PC-9 (cell line): ENCODE data around the gene NCDN. TPM values are rescaled to one million over a fixed set of nuclear protein-coding genes. Genes with fewer than 3 reads are reported as not detected.

Experiments
- BruUV-seq: library from RNA; stranded (reverse); fragments of 400-500 nt; replicated peaks from 2 replicates; lab custom pipeline; 2021; lab: Mats Ljungman, UMichigan
- CTCF ChIA-PET: fragments of 300-600 bp; sonication (Branson Sonifier 250); formaldehyde crosslinking; loops from one replicate; lab custom pipeline; 2022; ENCODE audit warnings: antibody characterized with exemption; lab: Charles Lee
- POLR2A ChIA-PET: fragments of 300-600 bp; sonication (Branson Sonifier 250); formaldehyde crosslinking; loops from one replicate; lab custom pipeline; 2022; ENCODE audit warnings: antibody characterized with exemption; ENCODE audit not compliant: unreplicated experiment; lab: Charles Lee
- DNase-seq, 2 experiments: peaks; one replicate each; pipeline versions ENCODE4 v3.0.0 to v3.0.0-alpha.2; 2015 to 2022; ENCODE audit warnings: mixed read lengths in 1 of 2
- H2AFZ ChIP-seq: fragments of 200-600 bp; sonication (generic); 2 replicates; pipeline ENCODE4 v1.8.1; 2017; ENCODE audit warnings: antibody characterized with exemption
- H3F3A ChIP-seq: fragments of 200-600 bp; sonication (generic); 2 replicates; pipeline ENCODE4 v1.8.1; 2017; ENCODE audit warnings: antibody characterized with exemption, mild to moderate bottlenecking, low read depth; ENCODE audit not compliant: insufficient read depth
- H3K27ac ChIP-seq: fragments of 200-600 bp; sonication (generic); 2 replicates; pipeline ENCODE4 v1.6.1; 2016; ENCODE audit warnings: mixed run types
- H3K27me3 ChIP-seq: fragments of 200-600 bp; sonication (generic); 2 replicates; pipeline ENCODE4 v1.6.1; 2016; ENCODE audit warnings: low read depth, mixed run types; ENCODE audit not compliant: insufficient read depth
- H3K36me3 ChIP-seq: fragments of 200-600 bp; sonication (generic); 2 replicates; pipeline ENCODE4 v1.6.1; 2016; ENCODE audit warnings: low read depth, mixed run types
- H3K4me1 ChIP-seq: fragments of 200-600 bp; sonication (generic); replicated peaks from 2 replicates; pipeline ENCODE4 v1.6.1; 2016; ENCODE audit warnings: mixed run types; ENCODE audit not compliant: insufficient read depth
- H3K4me2 ChIP-seq: fragments of 200-600 bp; sonication (generic); 2 replicates; pipeline ENCODE4 v1.6.1; 2017; ENCODE audit warnings: mixed run types
- H3K4me3 ChIP-seq: fragments of 200-600 bp; sonication (generic); 2 replicates; pipeline ENCODE4 v1.6.1; 2016; ENCODE audit warnings: mixed run types
- H3K79me2 ChIP-seq: fragments of 200-600 bp; sonication (generic); 2 replicates; pipeline ENCODE4 v1.6.1; 2017; ENCODE audit warnings: low read depth, mixed run types
- H3K9me2 ChIP-seq: fragments of 200-600 bp; sonication (generic); 2 replicates; pipeline ENCODE4 v1.8.1; 2017; ENCODE audit warnings: mild to moderate bottlenecking; ENCODE audit not compliant: insufficient read depth
- H3K9me3 ChIP-seq: fragments of 200-600 bp; sonication (generic); 2 replicates; pipeline ENCODE4 v1.8.1; 2016; ENCODE audit warnings: low read depth; ENCODE audit not compliant: insufficient read depth
- H4K20me1 ChIP-seq: fragments of 200-600 bp; sonication (generic); 2 replicates; pipeline ENCODE4 v1.8.1; 2017; ENCODE audit not compliant: insufficient read depth
- CTCF ChIP-seq: fragments of 200-600 bp; sonication (generic); conservative IDR thresholded peaks from 2 replicates; pipeline ENCODE4 v1.6.1; 2017; ENCODE audit warnings: mixed run types, antibody characterized with exemption, mild to moderate bottlenecking, moderate library complexity
- EZH2 ChIP-seq: fragments of 200-600 bp; sonication (generic); IDR thresholded peaks from 2 replicates; pipeline ENCODE4 v1.8.0; 2017; ENCODE audit warnings: antibody characterized with exemption, low read depth
- intact Hi-C: fragments of 100-400 bp; cut with micrococcal nuclease; formaldehyde crosslinking; loops from one replicate; pipeline ENCODE4 v1.10.0; 2022; ENCODE audit not compliant: unreplicated experiment
- total RNA-seq: library from RNA; stranded (reverse); gene quantifications from 2 replicates; pipeline ENCODE4 v1.2.3, GENCODE V29; 2021

The NCDN gene
- total RNA-seq, 1 experiment from 2014 or later, result 26.6 TPM

GRCh38 chr1:35588197-35588910 lies 30.8 kb downstream of the NCDN start:
- Histone ChIP-seq H3K4me3 (no peak overlapping the region), H3K4me1 (no peaks in the 10 kb centered on the region), H2AFZ (no peak overlapping the region), H3K36me3 (no peaks in the 10 kb centered on the region), H3K27ac (no peak overlapping the region), H3K9me2 (no peaks in the 10 kb centered on the region), H3K9me3 (no peaks in the 10 kb centered on the region), H3K27me3 (no peaks in the 10 kb centered on the region), H3F3A (no peaks in the 10 kb centered on the region), H3K79me2 (no peaks in the 10 kb centered on the region), H3K4me2 (no peak overlapping the region), H4K20me1 (no peaks in the 10 kb centered on the region)
- TF ChIP-seq CTCF (no peak), EZH2 (no peak)
- no peak for DNase-seq
- CTCF ChIA-PET, result no interaction called here
- no TSS peak for BruUV-seq
- POLR2A ChIA-PET, result no interaction called here
- intact Hi-C loops, result no loop called here

GRCh38 chr1:35589516-35590427 lies 32.2 kb downstream of the NCDN start:
- no peak for DNase-seq
- Histone ChIP-seq H2AFZ (no peak overlapping the region), H3F3A (no peaks in the 10 kb centered on the region), H3K4me2 (no peak overlapping the region), H3K36me3 (no peaks in the 10 kb centered on the region), H4K20me1 (no peaks in the 10 kb centered on the region), H3K27ac (no peak overlapping the region), H3K4me3 (no peak overlapping the region), H3K27me3 (no peaks in the 10 kb centered on the region), H3K4me1 (no peaks in the 10 kb centered on the region), H3K79me2 (no peaks in the 10 kb centered on the region), H3K9me2 (no peaks in the 10 kb centered on the region), H3K9me3 (no peaks in the 10 kb centered on the region)
- intact Hi-C loops, result no loop called here
- no peak for TF ChIP-seq EZH2
- TF ChIP-seq CTCF, result no peak
- POLR2A ChIA-PET, result no interaction called here
- CTCF ChIA-PET, result no interaction called here
- no TSS peak for BruUV-seq

GRCh38 chr1:35590476-35591040 lies 33.0 kb downstream of the NCDN start:
- Histone ChIP-seq H3K4me3 (no peak overlapping the region), H2AFZ (no peak overlapping the region), H4K20me1 (no peaks in the 10 kb centered on the region), H3K9me3 (no peaks in the 10 kb centered on the region), H3K79me2 (no peaks in the 10 kb centered on the region), H3K9me2 (no peaks in the 10 kb centered on the region), H3K4me2 (no peak overlapping the region), H3K27me3 (no peaks in the 10 kb centered on the region), H3K36me3 (no peaks in the 10 kb centered on the region), H3K27ac (no peak overlapping the region), H3F3A (no peaks in the 10 kb centered on the region), H3K4me1 (no peaks in the 10 kb centered on the region)
- BruUV-seq, result no TSS peak
- ChIA-PET POLR2A (no interaction called here), CTCF (no interaction called here)
- intact Hi-C loops, result no loop called here
- TF ChIP-seq EZH2, result no peak
- no peak for DNase-seq
